Hippocampal formation (tissue), 2 donors: Measurements from ENCODE around the gene SRMS.

Experiments
- DNase-seq, 2 donors: peaks; one replicate each; lab custom pipeline; 2025; lab: John Stamatoyannopoulos, UW

The SRMS gene, protein sequence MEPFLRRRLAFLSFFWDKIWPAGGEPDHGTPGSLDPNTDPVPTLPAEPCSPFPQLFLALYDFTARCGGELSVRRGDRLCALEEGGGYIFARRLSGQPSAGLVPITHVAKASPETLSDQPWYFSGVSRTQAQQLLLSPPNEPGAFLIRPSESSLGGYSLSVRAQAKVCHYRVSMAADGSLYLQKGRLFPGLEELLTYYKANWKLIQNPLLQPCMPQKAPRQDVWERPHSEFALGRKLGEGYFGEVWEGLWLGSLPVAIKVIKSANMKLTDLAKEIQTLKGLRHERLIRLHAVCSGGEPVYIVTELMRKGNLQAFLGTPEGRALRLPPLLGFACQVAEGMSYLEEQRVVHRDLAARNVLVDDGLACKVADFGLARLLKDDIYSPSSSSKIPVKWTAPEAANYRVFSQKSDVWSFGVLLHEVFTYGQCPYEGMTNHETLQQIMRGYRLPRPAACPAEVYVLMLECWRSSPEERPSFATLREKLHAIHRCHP

DNA sequence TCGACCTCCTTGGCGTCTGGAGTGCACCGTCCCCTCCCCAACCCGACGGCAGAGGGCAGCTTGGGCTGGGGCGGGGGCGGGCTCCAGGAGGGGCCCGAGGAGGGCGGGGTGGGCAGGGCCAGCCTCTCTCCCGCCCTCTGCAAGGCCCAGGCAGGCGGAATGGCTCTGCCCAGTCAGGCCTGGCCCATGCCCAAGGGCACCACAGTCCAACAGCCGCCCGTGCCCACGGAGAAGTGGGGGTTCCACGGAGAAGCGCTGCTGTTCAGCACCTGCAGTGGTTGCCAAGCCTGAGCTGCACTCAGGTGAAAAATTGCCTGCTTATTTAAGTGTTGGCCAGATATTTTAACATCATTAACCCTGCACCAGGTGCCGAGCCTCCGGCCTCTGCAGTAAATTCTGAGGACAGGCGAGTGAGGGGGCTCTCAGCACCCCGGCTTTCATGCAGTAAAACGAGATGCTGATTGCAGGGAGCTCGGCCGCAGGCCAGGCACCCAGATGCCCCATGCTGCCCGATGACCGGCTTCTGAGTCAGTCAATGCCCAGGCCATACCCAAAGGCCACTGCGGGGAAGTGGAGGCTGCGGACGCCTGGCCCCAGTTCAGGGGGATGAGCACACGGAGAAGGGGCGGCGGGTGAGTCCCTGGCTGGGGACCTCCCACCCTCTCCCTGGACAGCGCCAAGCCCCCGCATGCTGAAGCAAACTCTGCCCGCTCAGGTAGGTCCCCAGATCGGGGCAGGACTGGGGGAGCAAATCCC lies at the start of gene SRMS:
Gene SRMS, minus strand, starts transcription at position 25 of the 756 bp plus-strand sequence. CDS start 286 bp downstream, outside the sequence.
- no peak for DNase-seq

DNA sequence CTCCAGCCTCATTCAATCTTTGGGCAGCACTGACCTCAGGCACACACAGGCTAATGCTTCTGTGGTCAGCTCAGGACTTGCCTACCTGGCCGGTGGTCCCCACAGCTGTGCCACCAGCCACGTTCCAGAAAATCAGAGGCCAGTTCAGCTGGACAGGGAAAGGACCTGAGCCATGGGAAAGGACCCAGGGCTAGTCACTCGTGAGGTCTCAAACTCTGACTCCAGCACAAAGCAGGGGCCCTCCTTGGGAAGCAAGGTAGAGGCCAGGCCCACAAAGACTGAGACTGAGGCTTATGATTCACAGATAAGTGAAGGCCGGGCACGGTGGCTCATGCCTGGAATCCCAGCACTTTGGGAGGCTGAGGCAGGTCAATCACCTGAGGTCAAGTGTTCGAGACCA lies 48.9 kb upstream of the SRMS start:
- DNase-seq: no peak

DNA sequence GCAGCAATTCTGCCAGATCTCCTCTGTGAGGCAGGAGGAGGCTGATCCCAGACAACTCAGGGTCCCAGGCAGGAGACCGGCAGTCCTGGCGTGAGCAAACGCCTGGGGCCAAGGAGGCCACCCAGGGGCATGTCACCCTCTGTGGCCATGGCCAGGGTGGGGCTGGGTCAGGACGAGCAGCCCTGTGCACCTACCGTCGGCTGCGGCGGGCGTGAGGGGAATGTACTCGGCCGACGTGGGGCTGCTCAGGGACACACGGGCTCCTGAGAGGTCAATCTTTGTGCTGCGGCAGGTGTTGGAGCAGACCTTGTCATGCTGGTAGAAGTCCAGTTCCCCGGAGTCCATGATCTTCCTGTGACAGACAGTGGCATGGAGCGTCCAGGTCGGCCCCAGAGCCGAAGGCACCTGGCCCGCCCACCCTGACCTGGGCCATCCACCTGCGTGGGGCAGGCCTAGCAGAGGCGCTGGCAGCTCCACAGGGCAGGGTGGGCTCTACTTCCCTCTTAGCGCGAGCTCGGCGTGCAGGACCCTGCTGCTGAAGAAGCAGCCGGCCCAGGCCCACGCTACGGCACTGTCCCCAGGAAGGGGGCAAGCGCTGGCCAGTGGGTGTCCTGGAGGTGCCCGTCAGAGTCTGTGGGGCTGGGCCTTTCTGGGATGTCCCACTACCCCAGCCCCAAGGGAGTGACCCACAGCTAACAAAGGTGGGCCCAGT lies 48.0 kb upstream of the SRMS start:
- no peak for DNase-seq

DNA sequence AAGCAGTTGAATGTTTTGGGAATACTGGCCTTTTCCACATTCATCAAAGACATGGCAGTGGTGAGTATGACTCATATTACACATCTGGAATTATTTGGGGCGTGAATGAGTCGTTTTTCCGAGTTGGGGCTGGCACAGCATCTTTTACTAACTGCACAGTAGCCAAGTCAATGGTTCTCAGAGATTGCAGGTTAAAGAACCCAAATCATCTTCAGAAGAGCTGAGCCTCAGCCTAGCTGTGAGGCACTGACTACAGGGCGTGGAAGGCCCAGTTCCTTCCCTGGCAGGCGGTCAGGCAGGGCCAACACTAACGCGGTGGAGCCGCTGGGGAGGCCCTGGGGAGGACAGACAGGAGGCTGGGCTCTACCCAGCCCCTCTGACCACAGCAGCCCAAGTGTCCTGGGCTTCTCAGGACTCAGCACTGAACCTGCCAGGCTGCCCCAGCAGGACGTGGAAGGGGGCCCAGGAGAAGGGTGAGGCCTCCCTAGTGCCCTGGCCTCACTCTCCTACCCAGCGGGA lies 46.6 kb upstream of the SRMS start:
- DNase-seq: no peak

DNA sequence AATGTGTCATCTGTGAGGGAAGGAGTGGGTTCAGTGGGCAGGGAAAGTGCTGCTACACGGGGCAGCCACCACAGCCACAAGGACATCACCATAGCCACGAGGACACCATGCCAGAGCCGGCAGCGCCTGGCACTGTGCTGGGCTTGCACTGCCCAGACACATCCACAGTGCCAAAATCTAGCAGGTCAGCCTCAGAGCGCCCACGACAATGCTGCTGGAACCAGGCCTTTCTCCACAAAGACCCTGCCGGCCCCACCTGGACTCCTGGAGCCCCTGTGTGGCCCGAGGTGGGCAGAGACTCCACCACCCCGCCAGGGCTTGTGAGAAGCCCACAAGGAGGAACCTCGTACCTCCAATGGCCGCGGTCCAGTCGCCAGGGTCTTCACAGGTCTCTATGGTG lies 45.1 kb upstream of the SRMS start:
- DNase-seq: no peak

DNA sequence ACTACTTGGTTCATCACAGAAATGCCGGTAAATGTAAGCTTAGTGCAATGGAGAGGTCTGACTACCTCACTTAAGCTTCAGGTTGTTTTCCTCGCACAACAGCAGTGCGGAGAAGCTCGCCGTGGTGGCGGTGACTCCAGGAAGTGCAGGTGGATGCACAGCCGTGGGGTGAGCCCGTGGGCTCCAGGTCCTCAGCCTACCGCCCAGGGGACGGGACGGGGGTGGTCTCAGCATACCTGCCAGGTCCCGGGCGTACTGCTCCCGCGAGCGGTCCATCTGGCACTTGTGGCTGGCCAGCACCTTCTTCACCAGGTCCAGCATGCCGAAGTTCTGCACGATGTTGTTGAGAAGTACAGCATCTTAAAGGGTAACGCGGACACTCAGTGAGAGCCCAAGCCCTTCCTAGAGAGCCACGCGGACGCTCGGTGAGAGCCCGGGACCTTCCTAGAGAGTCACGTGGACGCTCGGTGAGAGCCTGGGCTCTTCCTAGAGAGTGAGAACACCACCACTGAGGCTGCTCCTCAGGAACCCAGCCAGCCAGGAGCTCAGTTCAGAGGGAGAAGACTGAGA lies 44.3 kb upstream of the SRMS start:
- no peak for DNase-seq

DNA sequence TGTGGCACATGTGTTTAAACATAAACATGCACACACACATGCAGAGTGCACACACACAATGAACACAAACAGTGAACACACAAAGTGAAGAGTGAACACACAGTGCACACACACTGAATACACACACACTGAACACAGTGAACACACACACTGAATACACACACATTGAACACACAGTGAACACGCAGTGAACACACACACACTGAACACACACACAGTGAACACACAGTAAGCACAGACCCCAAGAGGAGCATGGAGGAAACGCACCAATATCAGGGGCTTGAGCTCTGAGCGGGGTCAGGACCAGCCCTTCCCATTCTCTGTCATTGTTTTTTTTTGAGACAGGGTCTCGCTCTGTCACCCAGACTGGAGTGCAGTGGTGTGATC lies 43.6 kb upstream of the SRMS start:
- no peak for DNase-seq

DNA sequence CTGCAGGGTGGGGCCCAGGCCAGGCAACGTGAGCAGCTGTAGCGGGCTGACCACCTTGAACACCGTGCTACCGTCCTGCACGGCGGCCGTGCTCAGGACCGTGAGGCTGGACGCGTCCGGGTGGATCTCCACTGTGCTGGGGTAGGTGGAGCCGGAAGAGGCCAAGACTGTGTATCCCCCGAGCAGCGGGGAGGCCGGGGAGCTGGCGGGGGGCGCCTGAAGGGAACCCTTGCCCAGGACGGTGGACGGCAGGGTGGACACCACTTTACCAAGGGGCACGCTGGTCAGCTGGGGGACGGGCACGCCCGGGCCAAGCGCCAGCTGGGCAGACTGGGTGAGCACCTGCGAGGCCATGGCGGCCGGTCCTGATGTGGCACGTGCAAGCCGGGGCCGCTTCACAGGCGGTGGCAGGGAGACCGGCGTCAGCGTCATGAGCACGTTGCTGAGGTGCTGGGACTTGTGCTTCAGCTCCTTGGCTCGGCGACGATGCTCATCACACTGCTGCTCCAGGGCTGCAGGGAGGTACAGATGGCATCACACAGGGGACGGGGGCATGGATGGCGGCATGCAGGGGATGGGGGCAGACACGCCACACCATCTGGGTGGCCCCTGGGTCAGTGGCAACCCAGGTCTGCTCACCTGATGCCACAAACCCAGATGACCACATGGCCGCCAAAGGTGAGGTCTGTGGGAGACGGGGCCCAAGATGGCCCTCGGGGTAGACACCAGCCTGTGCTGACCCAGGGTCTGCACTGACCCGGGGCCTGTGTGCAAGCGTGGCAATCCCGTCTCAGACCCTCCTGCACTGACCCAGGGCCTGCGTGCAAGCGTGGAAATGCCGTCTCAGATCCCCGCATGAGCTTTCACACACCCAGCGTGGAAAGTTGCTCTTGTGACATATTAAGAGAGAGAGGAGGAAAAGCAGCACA lies 42.9 kb upstream of the SRMS start:
- DNase-seq: no peak

DNA sequence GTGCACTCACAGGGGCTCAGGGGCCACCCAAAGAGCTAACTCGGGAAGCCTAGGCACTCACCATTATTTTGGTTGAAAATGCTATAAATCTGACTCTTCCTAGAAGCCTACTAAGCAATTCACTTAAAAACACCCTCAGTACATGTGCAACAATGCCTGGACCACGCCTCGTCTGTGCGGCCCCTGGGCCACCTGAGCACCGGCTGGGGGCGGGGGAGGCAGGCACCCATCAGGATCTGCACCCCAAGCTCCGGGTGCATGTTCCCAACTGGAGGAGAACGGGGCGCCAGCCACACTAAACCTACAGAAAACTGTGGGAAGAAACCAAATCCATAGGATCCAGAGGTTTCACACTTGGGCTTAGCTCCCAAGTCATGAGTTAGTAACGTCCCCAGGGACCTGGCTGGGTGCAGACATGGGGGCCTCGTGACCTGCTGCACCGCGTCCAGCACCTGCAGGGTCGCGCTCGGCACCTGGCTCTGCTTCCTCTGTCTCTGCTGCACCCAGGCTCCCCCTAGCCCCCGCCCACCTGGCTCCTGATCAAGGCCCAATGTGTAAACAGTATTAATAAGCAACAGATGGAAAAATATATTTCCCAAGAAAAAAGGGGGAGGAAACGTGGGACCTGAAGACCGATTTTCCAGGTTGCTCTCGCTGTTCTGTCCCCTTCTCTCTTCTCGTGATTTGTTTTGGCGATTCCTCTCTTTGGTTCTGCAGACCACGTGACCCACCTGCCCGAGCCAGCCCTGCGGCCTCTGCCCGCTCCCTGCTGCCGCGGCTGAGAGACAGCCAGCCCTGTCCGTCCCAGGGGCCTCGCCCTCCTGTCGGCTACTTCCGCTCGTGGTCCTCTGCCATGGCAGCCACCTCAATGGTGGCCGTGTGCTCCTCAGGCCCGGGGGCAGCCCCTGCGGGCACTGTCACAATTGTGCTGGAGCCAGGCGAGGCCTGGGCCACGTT lies 42.0 kb upstream of the SRMS start:
- DNase-seq: no peak

DNA sequence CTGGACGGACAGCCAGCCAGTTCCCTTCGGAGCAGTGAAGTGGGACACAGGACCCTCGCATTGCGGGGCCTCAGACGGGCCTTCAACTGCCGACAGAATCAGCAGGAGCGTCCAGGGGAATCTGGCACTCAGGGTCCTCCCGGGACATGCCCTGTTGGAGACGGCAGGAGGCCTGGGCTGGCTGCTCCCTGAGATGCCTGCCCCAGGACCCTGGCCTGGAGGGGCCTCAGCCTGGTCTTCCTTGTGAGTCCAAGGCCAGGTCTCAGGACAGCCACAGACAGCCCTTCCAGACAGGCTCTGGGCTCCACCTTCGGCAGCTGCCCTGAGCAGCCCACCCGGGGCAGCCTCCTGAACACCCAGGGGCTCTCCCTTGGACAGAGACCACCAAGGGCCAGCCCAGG lies 41.1 kb upstream of the SRMS start:
- no peak for DNase-seq

DNA sequence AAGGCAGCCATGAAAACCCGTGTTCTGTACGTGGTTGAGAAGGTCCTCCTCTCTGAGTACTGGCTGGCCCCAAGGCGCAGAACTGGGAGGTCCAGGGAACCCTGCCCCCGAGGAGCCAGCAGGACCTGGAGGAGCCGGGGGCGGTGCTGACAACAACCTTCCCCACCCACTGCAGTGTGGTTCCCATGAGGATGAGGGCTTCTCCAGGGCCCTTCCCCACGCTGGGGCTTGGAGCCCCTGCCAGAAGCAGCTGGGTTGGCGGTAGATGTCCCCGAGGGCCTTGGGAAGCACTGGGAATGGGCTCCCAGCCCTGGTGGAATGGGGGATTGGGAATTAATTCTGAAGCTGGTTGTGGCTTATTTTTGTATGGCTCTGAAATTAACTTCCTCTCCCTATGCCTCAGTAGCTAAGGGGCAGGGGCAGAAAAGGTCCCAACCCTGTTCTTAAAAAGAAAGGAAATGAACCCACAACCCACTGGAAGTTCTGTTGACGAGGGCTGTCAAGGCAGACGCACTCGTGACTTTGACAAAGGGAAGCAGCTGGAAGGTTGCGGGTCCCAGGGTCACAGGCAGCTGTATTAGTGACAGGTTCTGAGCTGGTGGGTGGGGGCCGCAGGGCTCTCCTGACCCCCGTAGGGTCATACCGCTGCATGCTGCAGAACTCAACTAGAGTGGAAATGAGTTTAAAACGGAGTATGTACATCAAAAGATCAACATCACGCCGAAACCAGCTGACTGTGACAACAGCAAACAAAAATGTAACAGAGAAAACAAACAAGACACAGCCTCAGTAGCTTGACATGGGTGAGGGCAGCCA lies 40.4 kb upstream of the SRMS start:
- no peak for DNase-seq

DNA sequence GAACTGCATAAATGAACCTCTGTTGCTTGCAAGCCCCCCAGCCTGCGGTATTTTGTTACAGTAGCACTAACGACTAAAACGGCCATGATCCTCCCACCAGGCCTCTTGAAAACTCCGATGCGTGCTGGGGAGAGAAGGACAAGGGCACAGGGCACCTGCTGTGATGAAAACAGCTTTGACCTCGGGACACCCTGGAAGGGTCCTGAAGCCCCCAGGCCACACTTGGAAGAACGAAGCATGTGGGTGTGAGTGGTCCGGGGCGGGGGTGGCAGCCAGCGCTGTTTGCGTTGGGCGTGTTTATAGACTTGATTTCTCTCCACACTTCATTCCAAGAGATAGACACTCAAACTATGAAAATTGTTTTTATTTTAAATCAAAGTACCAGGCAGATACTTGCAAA lies 39.7 kb upstream of the SRMS start:
- DNase-seq: no peak

DNA sequence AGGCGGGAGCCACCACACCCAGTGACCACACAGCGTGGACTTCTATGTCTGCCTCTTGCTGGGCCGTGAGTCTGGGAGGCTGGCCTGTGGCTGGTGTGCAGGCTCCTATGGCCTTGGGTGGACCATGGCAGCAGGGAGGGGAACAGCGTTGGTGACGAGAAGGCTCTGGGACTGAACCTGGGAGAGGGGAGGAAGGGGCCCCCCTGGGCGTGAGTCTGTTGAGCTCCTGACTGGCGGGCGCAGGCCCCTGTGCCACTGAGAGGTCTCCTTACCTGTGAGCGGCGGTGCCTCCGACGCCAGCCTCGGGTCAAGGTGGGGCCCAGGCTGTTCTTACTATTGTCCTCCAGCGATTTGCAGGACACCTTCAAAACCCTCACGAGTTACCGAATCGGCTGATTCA lies 39.2 kb upstream of the SRMS start:
- DNase-seq: no peak

DNA sequence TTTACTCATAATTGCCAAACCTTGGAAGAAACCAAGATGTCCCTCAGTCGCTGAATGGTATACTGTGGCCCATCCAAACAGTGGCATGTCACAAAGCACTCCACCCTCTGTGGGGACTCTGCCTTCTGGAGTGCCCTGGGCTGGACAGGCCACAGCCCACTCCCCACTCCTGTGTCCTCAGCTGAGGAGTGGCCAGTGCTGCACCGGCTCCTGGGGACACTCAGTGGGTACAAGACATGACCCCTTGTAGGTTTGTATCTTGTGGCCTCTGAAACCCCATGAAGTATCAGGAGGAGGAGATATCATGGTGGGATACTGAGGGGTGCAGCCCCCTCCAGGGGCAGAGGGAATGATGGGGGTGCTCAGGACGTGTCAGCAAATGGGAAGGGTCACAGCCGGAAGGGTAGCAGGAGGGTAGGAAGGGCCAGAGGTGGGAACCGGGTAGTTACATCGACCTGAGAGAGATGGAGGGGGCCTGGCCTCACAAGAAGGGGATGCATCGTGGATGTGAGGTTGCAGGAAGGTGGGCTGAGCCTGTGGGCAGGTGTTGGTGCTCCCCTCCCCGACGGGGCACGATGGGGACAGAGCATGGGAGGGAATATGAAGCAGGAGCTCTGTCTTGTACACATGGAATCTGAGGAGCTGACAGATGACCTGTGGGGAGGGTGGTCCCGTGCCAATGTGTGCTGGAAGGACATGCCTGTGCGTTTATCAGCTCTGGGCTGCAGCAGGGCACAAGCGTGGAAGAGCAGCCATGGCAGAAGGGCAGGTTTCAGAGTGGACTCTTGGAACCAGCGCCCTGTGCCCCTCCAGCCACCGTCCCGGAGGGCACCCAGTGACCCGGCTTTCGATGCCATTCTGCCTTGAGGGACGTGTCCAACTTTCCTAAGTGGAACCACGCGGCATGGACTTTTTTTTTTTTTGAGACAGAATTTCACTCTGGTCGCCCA lies 38.3 kb upstream of the SRMS start:
- no peak for DNase-seq

DNA sequence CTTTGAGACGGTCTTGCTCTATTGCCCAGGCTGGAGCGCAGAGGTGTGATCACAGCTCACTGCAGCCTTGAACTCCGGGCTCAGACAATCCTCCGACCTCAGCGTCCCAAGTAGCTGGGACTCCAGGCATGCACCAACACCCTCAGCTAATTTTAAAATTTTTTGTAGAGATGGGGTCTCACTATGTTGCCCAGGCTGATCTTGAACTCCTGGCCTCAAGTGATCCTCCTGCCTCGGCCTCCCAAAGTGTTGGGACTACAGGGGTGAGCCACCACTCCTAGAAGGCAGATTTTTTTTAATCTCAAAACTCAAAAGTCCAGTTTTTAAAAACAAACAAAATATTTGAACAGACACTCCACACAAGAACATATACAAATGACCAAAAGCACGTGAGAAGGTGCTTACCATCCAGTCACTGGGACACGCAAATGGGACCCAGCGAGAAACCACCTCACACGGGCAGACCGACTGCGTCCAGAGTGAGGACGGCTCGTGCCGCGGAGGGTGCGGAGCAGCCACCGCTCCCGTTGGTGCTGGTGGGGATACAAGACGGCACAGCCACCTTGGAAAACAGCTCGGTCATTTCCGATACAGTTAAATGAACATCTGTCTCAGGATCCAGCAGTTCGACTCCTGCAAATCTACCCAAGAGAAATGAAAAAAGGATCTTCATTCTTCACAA lies 35.0 kb upstream of the SRMS start:
- DNase-seq: no peak

DNA sequence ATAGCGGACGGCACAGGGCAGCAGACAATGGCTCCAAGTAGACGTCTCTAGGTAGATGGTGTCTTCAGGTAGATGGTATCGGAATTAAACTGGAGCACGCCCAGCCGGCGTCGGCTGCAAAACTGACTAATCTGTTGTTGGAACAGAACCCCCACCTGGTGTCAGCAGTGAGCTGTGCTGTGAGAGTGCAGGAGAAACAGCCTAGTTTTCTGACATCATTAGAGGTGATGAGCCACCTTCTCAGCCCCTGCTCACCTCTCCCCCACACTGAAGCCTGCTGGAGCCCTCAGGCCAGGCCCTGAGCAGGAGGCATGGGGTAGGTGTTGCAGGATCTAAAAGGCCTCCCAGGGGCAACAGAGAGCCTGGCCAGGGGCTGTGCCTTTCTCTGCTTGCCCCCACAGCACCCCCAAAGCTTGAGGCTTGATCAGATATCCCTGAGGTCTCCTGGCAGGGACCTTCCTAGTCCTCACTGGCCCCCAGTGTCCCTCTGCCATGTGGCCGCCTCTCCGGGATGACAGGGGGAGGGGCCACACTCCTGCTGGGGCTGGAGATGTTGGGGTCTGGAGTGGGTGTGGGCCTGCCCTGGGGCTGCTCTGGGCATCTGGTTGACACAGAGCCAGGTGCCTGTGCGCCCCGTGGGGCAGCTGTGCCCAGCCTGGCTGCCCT lies 33.4 kb upstream of the SRMS start:
- peak in 1 of 2 donors; percentile 13 for DNase-seq
